ENCODE data around the gene CORT. TPM values are rescaled to one million over a fixed set of nuclear protein-coding genes. Genes with fewer than 3 reads are reported as not detected.

CORT gene
- polyA plus RNA-seq, 2 of the 4 experiments (the other 2 are of a cell fraction), result 0.10 to 0.30 TPM

DNA sequence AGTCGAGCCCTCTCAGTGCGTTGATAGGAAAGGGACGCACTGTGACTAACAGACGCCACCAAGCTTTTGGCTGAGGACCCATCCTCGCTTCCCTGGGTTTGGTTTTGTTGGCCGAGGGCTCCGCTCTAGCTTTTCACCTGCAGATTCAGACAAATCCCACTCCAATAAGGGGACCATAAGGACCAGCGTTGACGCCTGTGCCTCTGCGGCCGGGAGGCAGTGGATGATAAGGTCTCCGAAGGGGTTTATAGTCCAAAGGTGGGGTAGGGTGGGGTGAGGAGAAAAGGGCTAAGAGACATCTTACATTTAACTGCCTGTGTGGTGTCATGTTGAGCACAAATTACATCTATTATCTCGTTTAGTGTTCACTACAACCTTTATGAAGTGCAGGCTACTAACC is 25.7 kb downstream of the CORT start (continued):
- TF ChIP-seq NR3C1 (IDR thresholded peaks at IDR 0.05), result no peak

DNA sequence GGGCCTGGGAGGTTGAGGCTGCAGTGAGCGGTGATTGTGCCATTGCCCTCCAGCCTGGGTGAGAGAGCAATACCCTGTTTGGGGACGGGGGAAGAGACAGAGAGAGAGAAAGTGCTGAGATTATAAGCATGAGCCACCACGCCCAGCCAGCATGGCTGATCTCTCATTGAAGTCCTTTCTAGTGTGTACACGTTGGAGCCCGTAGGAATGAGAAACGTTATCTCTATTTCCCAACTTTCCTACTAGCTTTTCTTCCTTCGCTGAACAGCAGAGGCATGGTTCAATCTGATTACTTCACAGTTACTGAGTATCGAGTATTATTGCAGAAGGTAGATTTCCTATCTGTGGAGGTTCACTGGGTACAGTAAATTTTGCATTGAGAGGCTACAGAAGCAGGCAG is 29.5 kb downstream of the CORT start:
- WGBS (ENCODE audit: missing lambda C conversion rate), result 83% methylated on average over 8 of the region's 8 CpGs
- no peak overlapping the region for H3K4me2 ChIP-seq

DNA sequence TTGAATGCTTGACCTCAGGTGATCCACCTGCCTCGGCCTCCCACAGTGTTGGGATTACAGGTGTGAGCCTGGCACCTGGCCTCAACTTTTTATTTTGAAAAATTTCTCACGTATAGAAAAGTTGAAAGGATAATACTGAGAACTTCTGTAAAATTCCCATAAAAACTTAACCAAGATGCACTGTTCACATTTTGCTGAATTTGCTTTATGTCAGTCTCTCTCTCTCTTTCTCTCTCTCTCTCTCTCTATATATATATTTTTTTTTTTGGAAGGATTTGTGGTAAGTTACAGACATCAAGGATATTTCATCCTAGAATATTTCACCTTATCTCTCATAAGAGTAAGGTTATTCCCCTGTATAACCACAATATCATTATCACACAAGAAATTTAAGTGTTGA is 30.8 kb downstream of the CORT start:
- H3K4me3 ChIP-seq, result no peak overlapping the region
- H3K4me2 ChIP-seq, result no peak overlapping the region
- H3K9me3 ChIP-seq, result no peaks in the 10 kb centered on the region
- H3K4me1 ChIP-seq, result peaks cover 9% of the 10 kb centered on the region; the same call in 2 of the 3 replicates
- no peak for DNase-seq (ENCODE audit: low read depth in 1 of 2, low spot score in 1 of 2)
- POLR2A ChIA-PET, result no interaction called here
- TF ChIP-seq RCOR1 (IDR thresholded peaks at IDR 0.05; ENCODE audit: low read depth, low read length) (no peak), FOSL2 (IDR thresholded peaks at IDR 0.05) (no peak), FOSL2 (CRISPR knock-in tag; IDR thresholded peaks at IDR 0.05) (no peak), FOXS1 (CRISPR knock-in tag; IDR thresholded peaks at IDR 0.05) (no peak)
- TF ChIP-seq, protein P1, sequence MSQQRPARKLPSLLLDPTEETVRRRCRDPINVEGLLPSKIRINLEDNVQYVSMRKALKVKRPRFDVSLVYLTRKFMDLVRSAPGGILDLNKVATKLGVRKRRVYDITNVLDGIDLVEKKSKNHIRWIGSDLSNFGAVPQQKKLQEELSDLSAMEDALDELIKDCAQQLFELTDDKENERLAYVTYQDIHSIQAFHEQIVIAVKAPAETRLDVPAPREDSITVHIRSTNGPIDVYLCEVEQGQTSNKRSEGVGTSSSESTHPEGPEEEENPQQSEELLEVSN (IDR thresholded peaks at IDR 0.05; ENCODE audit: borderline replicate concordance, low read depth), result no peak
- TF ChIP-seq, protein P2, sequence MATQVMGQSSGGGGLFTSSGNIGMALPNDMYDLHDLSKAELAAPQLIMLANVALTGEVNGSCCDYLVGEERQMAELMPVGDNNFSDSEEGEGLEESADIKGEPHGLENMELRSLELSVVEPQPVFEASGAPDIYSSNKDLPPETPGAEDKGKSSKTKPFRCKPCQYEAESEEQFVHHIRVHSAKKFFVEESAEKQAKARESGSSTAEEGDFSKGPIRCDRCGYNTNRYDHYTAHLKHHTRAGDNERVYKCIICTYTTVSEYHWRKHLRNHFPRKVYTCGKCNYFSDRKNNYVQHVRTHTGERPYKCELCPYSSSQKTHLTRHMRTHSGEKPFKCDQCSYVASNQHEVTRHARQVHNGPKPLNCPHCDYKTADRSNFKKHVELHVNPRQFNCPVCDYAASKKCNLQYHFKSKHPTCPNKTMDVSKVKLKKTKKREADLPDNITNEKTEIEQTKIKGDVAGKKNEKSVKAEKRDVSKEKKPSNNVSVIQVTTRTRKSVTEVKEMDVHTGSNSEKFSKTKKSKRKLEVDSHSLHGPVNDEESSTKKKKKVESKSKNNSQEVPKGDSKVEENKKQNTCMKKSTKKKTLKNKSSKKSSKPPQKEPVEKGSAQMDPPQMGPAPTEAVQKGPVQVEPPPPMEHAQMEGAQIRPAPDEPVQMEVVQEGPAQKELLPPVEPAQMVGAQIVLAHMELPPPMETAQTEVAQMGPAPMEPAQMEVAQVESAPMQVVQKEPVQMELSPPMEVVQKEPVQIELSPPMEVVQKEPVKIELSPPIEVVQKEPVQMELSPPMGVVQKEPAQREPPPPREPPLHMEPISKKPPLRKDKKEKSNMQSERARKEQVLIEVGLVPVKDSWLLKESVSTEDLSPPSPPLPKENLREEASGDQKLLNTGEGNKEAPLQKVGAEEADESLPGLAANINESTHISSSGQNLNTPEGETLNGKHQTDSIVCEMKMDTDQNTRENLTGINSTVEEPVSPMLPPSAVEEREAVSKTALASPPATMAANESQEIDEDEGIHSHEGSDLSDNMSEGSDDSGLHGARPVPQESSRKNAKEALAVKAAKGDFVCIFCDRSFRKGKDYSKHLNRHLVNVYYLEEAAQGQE (IDR thresholded peaks at IDR 0.05), result no peak
- H3K27ac ChIP-seq, result no peak overlapping the region
- CTCF ChIA-PET, result interaction anchor here (0.6 to 4.5 kb wide), 2 partner anchors 15 to 100 kb away, joined by 3 to 27 read pairs; no protein-coding TSS in a partner anchor
- no peak for ATAC-seq
- FAIRE-seq, result no peak
- WGBS (ENCODE audit: missing lambda C conversion rate), result 98% methylated on average over 2 of the region's 2 CpGs

More for the DNA sequence above, 29.5 kb downstream of the CORT start:
- CTCF ChIA-PET, result interaction anchor here (0.6 to 4.5 kb wide), 4 partner anchors 16 to 447 kb away, joined by 3 to 27 read pairs (median 4); no protein-coding TSS in a partner anchor
- TF ChIP-seq, protein P3, sequence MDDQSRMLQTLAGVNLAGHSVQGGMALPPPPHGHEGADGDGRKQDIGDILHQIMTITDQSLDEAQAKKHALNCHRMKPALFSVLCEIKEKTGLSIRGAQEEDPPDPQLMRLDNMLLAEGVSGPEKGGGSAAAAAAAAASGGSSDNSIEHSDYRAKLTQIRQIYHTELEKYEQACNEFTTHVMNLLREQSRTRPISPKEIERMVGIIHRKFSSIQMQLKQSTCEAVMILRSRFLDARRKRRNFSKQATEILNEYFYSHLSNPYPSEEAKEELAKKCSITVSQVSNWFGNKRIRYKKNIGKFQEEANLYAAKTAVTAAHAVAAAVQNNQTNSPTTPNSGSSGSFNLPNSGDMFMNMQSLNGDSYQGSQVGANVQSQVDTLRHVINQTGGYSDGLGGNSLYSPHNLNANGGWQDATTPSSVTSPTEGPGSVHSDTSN (IDR thresholded peaks at IDR 0.05), result no peak
- TF ChIP-seq ZSCAN20 (CRISPR knock-in tag; IDR thresholded peaks at IDR 0.05) (no peak), NPAS2 (CRISPR knock-in tag; IDR thresholded peaks at IDR 0.05; ENCODE audit: borderline replicate concordance) (no peak), RAD21 (conservative IDR thresholded peaks at IDR 0.05 in 1 of 2, IDR thresholded peaks at IDR 0.05 in 1 of 2) (no peak), NFE2L2 (conservative IDR thresholded peaks at IDR 0.05; ENCODE audit: low read length) (no peak), FOSB (CRISPR knock-in tag; IDR thresholded peaks at IDR 0.05) (no peak), EHMT2 (IDR thresholded peaks at IDR 0.05; ENCODE audit: low read depth) (no peak), CEBPB (IDR thresholded peaks at IDR 0.05) (no peak), FOXS1 (CRISPR knock-in tag; IDR thresholded peaks at IDR 0.05) (no peak), HOXB5 (CRISPR knock-in tag; IDR thresholded peaks at IDR 0.05) (no peak), MAFK (IDR thresholded peaks at IDR 0.05; ENCODE audit: partially characterized antibody) (no peak), RFX5 (IDR thresholded peaks at IDR 0.05) (no peak), POLR2AphosphoS2 (conservative IDR thresholded peaks at IDR 0.05; ENCODE audit: low read length) (no peak), CBX8 (IDR thresholded peaks at IDR 0.05) (no peak), MYC (IDR thresholded peaks at IDR 0.05; ENCODE audit: borderline replicate concordance, low read length) (no peak), KDM1A (IDR thresholded peaks at IDR 0.05; ENCODE audit: low read depth) (no peak), PHF8 (IDR thresholded peaks at IDR 0.05; ENCODE audit: borderline replicate concordance, low read depth) (no peak)
- TF ChIP-seq, protein P4, sequence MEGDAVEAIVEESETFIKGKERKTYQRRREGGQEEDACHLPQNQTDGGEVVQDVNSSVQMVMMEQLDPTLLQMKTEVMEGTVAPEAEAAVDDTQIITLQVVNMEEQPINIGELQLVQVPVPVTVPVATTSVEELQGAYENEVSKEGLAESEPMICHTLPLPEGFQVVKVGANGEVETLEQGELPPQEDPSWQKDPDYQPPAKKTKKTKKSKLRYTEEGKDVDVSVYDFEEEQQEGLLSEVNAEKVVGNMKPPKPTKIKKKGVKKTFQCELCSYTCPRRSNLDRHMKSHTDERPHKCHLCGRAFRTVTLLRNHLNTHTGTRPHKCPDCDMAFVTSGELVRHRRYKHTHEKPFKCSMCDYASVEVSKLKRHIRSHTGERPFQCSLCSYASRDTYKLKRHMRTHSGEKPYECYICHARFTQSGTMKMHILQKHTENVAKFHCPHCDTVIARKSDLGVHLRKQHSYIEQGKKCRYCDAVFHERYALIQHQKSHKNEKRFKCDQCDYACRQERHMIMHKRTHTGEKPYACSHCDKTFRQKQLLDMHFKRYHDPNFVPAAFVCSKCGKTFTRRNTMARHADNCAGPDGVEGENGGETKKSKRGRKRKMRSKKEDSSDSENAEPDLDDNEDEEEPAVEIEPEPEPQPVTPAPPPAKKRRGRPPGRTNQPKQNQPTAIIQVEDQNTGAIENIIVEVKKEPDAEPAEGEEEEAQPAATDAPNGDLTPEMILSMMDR (IDR thresholded peaks at IDR 0.05), result no peak
- TF ChIP-seq, protein P1 (IDR thresholded peaks at IDR 0.05; ENCODE audit: borderline replicate concordance, low read depth), result no peak
- TF ChIP-seq, protein P5, sequence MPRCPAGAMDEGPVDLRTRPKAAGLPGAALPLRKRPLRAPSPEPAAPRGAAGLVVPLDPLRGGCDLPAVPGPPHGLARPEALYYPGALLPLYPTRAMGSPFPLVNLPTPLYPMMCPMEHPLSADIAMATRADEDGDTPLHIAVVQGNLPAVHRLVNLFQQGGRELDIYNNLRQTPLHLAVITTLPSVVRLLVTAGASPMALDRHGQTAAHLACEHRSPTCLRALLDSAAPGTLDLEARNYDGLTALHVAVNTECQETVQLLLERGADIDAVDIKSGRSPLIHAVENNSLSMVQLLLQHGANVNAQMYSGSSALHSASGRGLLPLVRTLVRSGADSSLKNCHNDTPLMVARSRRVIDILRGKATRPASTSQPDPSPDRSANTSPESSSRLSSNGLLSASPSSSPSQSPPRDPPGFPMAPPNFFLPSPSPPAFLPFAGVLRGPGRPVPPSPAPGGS (IDR thresholded peaks at IDR 0.05), result no peak
- H3K9me3 ChIP-seq, result no peaks in the 10 kb centered on the region
- no peak overlapping the region for H3K4me3 ChIP-seq
- H3K4me1 ChIP-seq, result peaks cover 9% of the 10 kb centered on the region; the same call in 2 of the 3 replicates
- DNase-seq (ENCODE audit: low read depth in 1 of 2, low spot score in 1 of 2) (no peak), ATAC-seq (no peak), FAIRE-seq (no peak)
- H3K27ac ChIP-seq, result no peak overlapping the region
- POLR2A ChIA-PET, result no interaction called here

Data from A549 (cell line).